Neuronal stem cell (in vitro differentiated cells): ENCODE measurements around the gene VTI1A.

Source experiments
- DNase-seq: peaks from one replicate; pipeline ENCODE4 v3.0.0-alpha.2; 2013; ENCODE audit warnings: low spot score
- H2AFZ ChIP-seq: one replicate; pipeline ENCODE4 v1.6.1; 2013; ENCODE audit warnings: mild to moderate bottlenecking, low read length, inconsistent platforms
- H2AK5ac ChIP-seq: 2 replicates; pipeline ENCODE4 v1.6.1; 2013; ENCODE audit warnings: low read depth, mild to moderate bottlenecking, inconsistent platforms, low read length, moderate library complexity, mixed read lengths
- H2BK120ac ChIP-seq: 2 replicates; pipeline ENCODE4 v1.6.1; 2013; ENCODE audit warnings: low read depth, mild to moderate bottlenecking, inconsistent platforms, low read length, moderate library complexity, mixed read lengths
- H2BK12ac ChIP-seq: one replicate; pipeline ENCODE4 v1.6.1; 2013; ENCODE audit warnings: low read length, inconsistent platforms
- H2BK15ac ChIP-seq: 2 replicates; pipeline ENCODE4 v1.6.1; 2013; ENCODE audit warnings: mild to moderate bottlenecking, low read length, inconsistent platforms, mixed read lengths
- H2BK5ac ChIP-seq: one replicate; pipeline ENCODE4 v1.6.1; 2013; ENCODE audit warnings: inconsistent platforms, mild to moderate bottlenecking, low read length, moderate library complexity
- H3K14ac ChIP-seq: one replicate; pipeline ENCODE4 v1.6.1; 2013; ENCODE audit warnings: low read length, inconsistent platforms
- H3K18ac ChIP-seq: 2 replicates; pipeline ENCODE4 v1.6.1; 2013; ENCODE audit warnings: low read length, inconsistent platforms
- H3K23ac ChIP-seq: 2 replicates; pipeline ENCODE4 v1.6.1; 2013; ENCODE audit warnings: low read depth, mild to moderate bottlenecking, mixed read lengths, low read length, inconsistent platforms; ENCODE audit not compliant: poor library complexity
- H3K27ac ChIP-seq: replicated peaks from 3 replicates; pipeline ENCODE4 v1.5.1; 2013; ENCODE audit warnings: low read length, inconsistent platforms
- H3K27me3 ChIP-seq, 3 experiments: 2 replicates each; pipeline ENCODE4 v1.6.1; 2013; ENCODE audit warnings: low read length in 3 of 3, mild to moderate bottlenecking in 2 of 3, inconsistent platforms in 1 of 3, low read depth in 1 of 3, mixed read lengths in 1 of 3, moderate library complexity in 1 of 3; ENCODE audit not compliant: control insufficient read depth in 3 of 3, insufficient read depth in 3 of 3
- H3K36me3 ChIP-seq, 2 donors: replicated peaks in 1 of 2; 2 replicates each; pipeline ENCODE4 v1.6.1; 2013; ENCODE audit warnings: low read length in 2 of 2; ENCODE audit not compliant: control insufficient read depth in 2 of 2, insufficient read depth in 2 of 2
- H3K4ac ChIP-seq: 2 replicates; pipeline ENCODE4 v1.6.1; 2013; ENCODE audit warnings: inconsistent platforms, mild to moderate bottlenecking, low read length, moderate library complexity
- H3K4me1 ChIP-seq, 2 donors: 1 replicate in 1 of 2; 2 replicates in 1 of 2; pipeline ENCODE4 v1.6.1; 2013; ENCODE audit warnings: low read length in 2 of 2, low read depth in 1 of 2; ENCODE audit not compliant: control insufficient read depth in 2 of 2, insufficient read depth in 1 of 2
- H3K4me2 ChIP-seq: one replicate; pipeline ENCODE4 v1.6.1; 2013; ENCODE audit warnings: mild to moderate bottlenecking, low read length, inconsistent platforms; ENCODE audit not compliant: insufficient read depth, poor library complexity, severe bottlenecking
- H3K4me3 ChIP-seq, 2 donors: 2 replicates each; pipeline ENCODE4 v1.5.1; 2013; ENCODE audit warnings: low read length in 2 of 2, mild to moderate bottlenecking in 2 of 2, inconsistent platforms in 1 of 2, moderate library complexity in 1 of 2
- H3K79me1 ChIP-seq: one replicate; pipeline ENCODE4 v1.6.1; 2013; ENCODE audit warnings: low read depth, mild to moderate bottlenecking, inconsistent platforms, low read length, moderate library complexity
- H3K9ac ChIP-seq: one replicate; pipeline ENCODE4 v1.6.1; 2013; ENCODE audit warnings: mild to moderate bottlenecking, low read depth, low read length, inconsistent platforms; ENCODE audit not compliant: poor library complexity
- H3K9me3 ChIP-seq, 2 donors: replicated peaks in 1 of 2; 2 replicates each; pipeline versions ENCODE3 to v1.6.1; 2013; ENCODE audit warnings: low read length in 2 of 2, mild to moderate bottlenecking in 2 of 2, inconsistent platforms in 1 of 2, low read depth in 1 of 2, mixed read lengths in 1 of 2, moderate library complexity in 1 of 2; ENCODE audit not compliant: control insufficient read depth in 2 of 2, insufficient read depth in 1 of 2
- H4K8ac ChIP-seq: one replicate; pipeline ENCODE4 v1.6.1; 2013; ENCODE audit warnings: low read depth, mild to moderate bottlenecking, inconsistent platforms, low read length, moderate library complexity
- H4K91ac ChIP-seq: one replicate; pipeline ENCODE4 v1.6.1; 2013; ENCODE audit warnings: low read length, low read depth, mild to moderate bottlenecking, inconsistent platforms; ENCODE audit not compliant: poor library complexity
- WGBS, 2 donors: extraction: QIAGEN DNeasy Blood & Tissue Kit; methylation state at CpG; one replicate each; pipeline ENCODE4 v1.1.7; 2013; ENCODE audit warnings: missing lambda C conversion rate in 2 of 2, mixed read lengths in 1 of 2; ENCODE audit not compliant: insufficient read length in 2 of 2, insufficient replicate concordance in 1 of 2; ENCODE audit errors: extremely low coverage in 2 of 2; 5-methylcytosine and 5-hydroxymethylcytosine counted together

VTI1A gene

DNA sequence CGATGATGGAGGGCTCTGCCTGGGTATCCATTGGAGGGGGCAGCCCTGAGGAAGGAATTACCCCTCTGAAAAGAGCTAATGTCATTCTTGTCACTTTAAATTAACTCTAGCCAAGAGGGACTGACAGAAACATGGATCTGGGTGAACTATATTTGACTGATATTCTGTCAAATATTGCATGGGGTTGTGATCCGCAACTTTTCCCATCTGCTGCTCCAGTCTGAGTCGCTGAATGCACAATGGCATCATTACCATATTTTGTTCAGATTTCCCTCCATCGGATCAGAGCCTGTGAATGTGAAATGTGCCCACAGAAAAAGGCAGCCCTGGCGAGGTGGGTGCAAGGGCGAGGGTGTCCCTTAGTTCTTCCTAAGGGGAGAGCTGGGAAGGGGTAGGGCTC, 402.5 kb downstream of the VTI1A start:
- H3K14ac ChIP-seq = no peak overlapping the region
- H3K27ac ChIP-seq = peak overlapping the region; percentile 3
- no peak overlapping the region for H2BK12ac ChIP-seq
- H2BK5ac ChIP-seq = no peak overlapping the region
- no peak for DNase-seq
- peaks cover 2 to 6% of the 10 kb centered on the region in 2 donors for H3K9me3 ChIP-seq
- no peak overlapping the region for H2BK15ac ChIP-seq
- H3K36me3 ChIP-seq = no peaks in the 10 kb centered on the region
- no peak overlapping the region for H3K4me2 ChIP-seq
- H3K18ac ChIP-seq = peak overlapping the region; percentile 36
- no peak overlapping the region for H3K4ac ChIP-seq
- no peak overlapping the region for H3K4me3 ChIP-seq
- H2AK5ac ChIP-seq = no peak overlapping the region
- no peak overlapping the region for H4K91ac ChIP-seq
- H4K8ac ChIP-seq = no peak overlapping the region
- H3K4me1 ChIP-seq = peaks cover 0 to 11% of the 10 kb centered on the region in 2 donors
- H2BK120ac ChIP-seq = no peak overlapping the region
- H3K79me1 ChIP-seq = no peaks in the 10 kb centered on the region
- H3K9ac ChIP-seq = no peak overlapping the region
- no peak overlapping the region for H3K23ac ChIP-seq
- H3K27me3 ChIP-seq = no peaks in the 10 kb centered on the region
- no CpG with 5 or more reads among the region's 6 CpGs for WGBS, 2 donors
- no peak overlapping the region for H2AFZ ChIP-seq

GRCh38 chr10:112851181-112851580, 404.2 kb downstream of the VTI1A start:
- peaks cover 0 to 19% of the 10 kb centered on the region in 2 donors for H3K4me1 ChIP-seq
- no peak overlapping the region for H3K9ac ChIP-seq
- H2BK12ac ChIP-seq = no peak overlapping the region
- H4K8ac ChIP-seq = no peak overlapping the region
- no peak overlapping the region for H3K4me2 ChIP-seq
- no peak overlapping the region for H2BK120ac ChIP-seq
- H3K9me3 ChIP-seq = peaks cover 2 to 4% of the 10 kb centered on the region in 2 donors
- H3K79me1 ChIP-seq = no peaks in the 10 kb centered on the region
- peak overlapping the region; percentile 34 for H4K91ac ChIP-seq
- no peaks in the 10 kb centered on the region for H3K36me3 ChIP-seq
- no peak overlapping the region for H2AK5ac ChIP-seq
- H3K27me3 ChIP-seq = no peaks in the 10 kb centered on the region
- no peak overlapping the region for H2AFZ ChIP-seq
- no peak for DNase-seq
- H3K18ac ChIP-seq = no peak overlapping the region
- H3K14ac ChIP-seq = no peak overlapping the region
- no peak overlapping the region for H3K4ac ChIP-seq
- H3K23ac ChIP-seq = no peak overlapping the region
- no CpG with 5 or more reads among the region's 4 CpGs for WGBS, 2 donors
- H2BK5ac ChIP-seq = no peak overlapping the region
- no peak overlapping the region for H3K27ac ChIP-seq
- H3K4me3 ChIP-seq = no peak overlapping the region
- no peak overlapping the region for H2BK15ac ChIP-seq

GRCh38 chr10:112851588-112852211, 404.7 kb downstream of the VTI1A start:
- Histone ChIP-seq H4K91ac (peak overlapping the region; percentile 34), H3K4me2 (no peak overlapping the region), H3K27me3 (no peaks in the 10 kb centered on the region), H3K9me3 (peaks cover 2 to 4% of the 10 kb centered on the region in 2 donors), H3K27ac (no peak overlapping the region), H4K8ac (no peak overlapping the region), H3K79me1 (no peaks in the 10 kb centered on the region), H3K36me3 (no peaks in the 10 kb centered on the region), H3K9ac (no peak overlapping the region), H3K14ac (no peak overlapping the region), H3K4me1 (peaks cover 0 to 19% of the 10 kb centered on the region in 2 donors), H3K4ac (no peak overlapping the region), H2AK5ac (no peak overlapping the region), H2BK12ac (no peak overlapping the region), H2AFZ (no peak overlapping the region), H3K4me3 (no peak overlapping the region), H3K23ac (no peak overlapping the region), H2BK5ac (no peak overlapping the region), H3K18ac (no peak overlapping the region), H2BK120ac (no peak overlapping the region), H2BK15ac (no peak overlapping the region)
- no CpG with 5 or more reads among the region's 3 CpGs for WGBS, 2 donors
- no peak for DNase-seq

DNA sequence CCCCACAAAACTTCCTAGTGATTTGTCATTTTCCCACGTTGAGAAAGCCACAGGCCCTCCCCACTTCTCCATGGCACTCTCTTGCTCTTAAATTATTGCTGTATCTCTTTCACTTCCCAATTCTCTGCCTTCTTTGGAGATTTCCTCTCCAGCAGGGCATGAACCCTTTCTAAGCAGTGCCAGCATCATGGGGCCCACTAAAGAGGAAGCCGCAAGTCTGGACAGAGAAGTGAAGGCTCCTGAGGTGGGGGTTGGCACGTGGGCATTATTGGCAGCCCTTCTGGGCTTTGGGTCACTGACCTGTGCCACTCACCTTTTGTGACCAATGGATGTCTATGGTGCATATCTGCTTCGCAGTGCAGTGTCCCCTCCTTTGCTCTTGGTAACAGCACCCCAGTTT, 405.3 kb downstream of the VTI1A start:
- H3K4me2 ChIP-seq = no peak overlapping the region
- no peak for DNase-seq
- H3K4ac ChIP-seq = no peak overlapping the region
- peaks cover 0 to 2% of the 10 kb centered on the region in 2 donors for H3K9me3 ChIP-seq
- no peak overlapping the region for H2AFZ ChIP-seq
- peaks cover 0 to 19% of the 10 kb centered on the region in 2 donors for H3K4me1 ChIP-seq
- no peak overlapping the region for H3K18ac ChIP-seq
- no peak overlapping the region for H4K91ac ChIP-seq
- no peak overlapping the region for H3K4me3 ChIP-seq
- H3K9ac ChIP-seq = no peak overlapping the region
- H3K27me3 ChIP-seq = no peaks in the 10 kb centered on the region
- no peak overlapping the region for H4K8ac ChIP-seq
- no peaks in the 10 kb centered on the region for H3K79me1 ChIP-seq
- H3K27ac ChIP-seq = no peak overlapping the region
- H2AK5ac ChIP-seq = no peak overlapping the region
- H2BK5ac ChIP-seq = no peak overlapping the region
- no peak overlapping the region for H2BK12ac ChIP-seq
- no peak overlapping the region for H2BK15ac ChIP-seq
- no peak overlapping the region for H3K23ac ChIP-seq
- no CpG with 5 or more reads among the region's 4 CpGs for WGBS, 2 donors
- H3K36me3 ChIP-seq = no peaks in the 10 kb centered on the region
- no peak overlapping the region for H3K14ac ChIP-seq
- no peak overlapping the region for H2BK120ac ChIP-seq
